ENCODE results near the gene BANK1.

BANK1 gene

DNA sequence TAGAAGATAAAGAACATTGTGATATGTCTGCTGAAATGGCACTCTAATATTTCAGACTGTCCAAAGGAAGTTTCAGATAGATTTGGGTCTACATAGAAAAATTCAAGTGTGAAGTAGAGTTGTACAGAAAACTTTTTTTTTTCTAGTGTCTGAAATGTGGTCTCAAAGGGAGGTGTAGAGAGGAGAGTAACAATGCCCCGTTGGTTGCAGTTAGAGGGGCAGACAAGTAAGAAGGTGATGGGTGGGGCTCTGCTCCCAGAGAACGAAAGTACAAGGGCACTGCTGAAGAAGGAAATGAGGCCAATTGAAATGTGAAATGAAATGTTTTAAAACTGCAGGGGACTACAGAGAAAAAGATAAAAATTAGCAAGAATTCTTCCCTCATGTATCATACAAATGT, 177.8 kb downstream of the BANK1 start:
- DNase-seq = no peak

DNA sequence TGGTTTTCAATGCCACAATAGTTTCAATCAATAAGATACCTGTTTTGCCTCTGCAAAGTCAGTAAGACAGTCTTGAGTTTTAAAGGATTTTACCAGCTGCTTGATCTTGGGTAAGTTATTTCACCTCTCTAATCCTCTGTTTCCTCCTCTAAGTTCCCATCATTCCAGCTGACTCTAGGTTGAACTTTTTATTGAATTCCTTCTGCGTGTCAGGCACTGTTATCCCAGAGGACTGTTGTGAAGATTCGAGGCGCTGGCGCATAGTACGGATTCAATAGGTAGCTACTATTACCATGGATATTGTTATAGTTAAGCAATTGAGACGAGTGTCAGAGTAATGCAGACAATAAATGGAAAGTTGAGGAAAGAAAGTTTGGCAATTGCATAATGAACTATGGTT, 179.4 kb downstream of the BANK1 start:
- DNase-seq = no peak

DNA sequence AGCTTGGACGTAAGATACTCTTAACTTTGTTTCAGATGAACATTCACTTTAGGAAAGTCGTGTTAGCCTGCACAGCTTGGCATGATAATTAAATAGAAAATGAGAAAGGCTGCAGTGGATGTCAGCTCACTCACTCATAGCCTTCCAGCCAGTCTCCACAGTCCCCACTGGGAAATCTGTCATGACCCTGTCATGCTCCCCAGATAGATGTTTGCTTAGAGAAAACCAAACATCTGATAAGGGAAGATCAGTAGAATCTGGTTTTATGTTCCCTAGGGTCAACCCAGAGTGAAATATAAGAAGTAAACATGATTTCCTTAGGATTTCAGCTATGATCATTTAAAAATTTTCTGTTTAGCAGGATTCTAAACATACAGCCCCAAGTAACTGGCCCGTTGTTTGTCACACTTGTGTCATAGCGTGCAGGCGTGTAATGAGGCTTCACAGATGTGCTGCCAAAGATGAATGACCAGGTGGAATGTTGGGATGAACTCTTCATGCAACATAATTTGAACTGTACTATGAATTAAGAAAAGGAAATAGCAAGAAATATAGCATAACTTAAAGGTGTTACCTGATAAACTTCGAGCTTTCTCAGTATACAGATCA, 180.1 kb downstream of the BANK1 start:
- no peak for DNase-seq

DNA sequence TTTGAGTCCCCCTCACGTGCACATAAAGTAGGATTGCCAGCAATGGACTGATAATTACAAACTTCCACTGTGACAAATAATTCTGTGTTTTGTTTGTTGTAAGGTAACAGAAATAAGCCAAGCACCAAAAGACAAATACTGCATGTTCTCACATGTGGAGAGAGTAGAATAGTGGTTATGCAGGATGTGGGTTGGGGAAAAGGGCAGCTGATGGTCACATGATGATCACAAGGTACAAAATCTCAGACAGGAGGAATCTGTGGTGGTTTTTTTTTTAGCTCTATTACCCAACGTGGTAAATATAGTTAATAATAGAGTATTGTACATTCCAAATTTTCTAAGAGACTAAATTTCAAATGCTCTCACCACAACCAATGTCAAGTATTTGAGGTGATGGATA, 182.3 kb downstream of the BANK1 start:
- no peak for DNase-seq

DNA sequence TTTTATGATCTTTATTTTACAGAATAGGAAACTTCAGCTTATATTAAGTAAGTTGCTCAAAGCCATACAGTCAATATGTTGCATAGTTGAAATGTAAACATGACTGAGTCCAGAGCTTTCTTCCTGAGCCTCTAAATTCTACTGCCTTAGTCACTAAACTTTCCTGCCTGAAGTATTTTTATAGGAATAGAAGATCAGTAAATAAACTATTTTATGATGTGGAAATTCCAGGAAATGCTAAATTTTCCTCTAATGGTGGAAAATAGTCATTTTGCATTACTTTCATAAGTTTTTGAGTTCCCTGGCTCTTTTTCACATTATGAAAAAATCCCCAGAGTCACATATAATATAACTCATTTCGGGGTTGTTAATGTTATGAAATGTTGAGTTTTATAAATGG, 182.8 kb downstream of the BANK1 start:
- DNase-seq = no peak

DNA sequence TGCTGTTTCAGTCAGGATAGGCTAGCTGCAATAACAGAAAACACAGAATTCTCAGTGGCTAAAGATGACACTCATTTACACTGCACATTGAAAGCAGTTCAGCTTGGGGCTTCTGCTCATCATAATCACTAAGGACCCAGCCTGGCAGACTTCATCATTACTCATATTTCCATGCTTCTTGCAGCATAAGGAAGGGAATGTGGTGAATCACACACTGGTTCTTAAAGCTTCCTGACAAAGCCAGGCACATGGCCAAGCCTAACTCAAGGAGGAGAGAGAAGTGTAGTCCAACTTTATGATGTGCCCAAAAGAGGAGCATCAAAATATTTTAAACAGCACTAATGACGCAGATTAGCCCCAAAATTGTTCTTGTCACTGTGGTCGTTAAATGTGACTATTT, 186.5 kb downstream of the BANK1 start:
- DNase-seq = no peak

DNA sequence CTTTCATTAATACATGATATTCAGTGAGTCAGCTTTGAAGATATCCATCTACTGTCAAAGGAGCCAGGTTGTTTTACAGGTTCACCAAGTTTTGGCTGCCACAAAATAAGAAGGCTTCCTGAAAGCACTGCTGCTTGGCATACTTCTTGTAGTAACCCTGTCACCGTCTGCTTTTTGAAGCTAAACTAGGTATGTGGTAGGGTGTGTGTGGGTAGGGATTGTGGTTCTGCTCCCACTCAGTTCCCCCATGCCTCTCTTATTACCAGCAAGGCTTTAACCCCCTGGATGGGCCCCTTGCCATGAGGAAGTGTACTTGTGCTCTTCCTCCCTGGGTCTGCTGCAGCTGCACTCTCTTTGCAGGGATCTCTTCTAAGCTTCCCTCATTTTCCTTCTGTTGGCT, 191.2 kb downstream of the BANK1 start:
- DNase-seq = no peak

DNA sequence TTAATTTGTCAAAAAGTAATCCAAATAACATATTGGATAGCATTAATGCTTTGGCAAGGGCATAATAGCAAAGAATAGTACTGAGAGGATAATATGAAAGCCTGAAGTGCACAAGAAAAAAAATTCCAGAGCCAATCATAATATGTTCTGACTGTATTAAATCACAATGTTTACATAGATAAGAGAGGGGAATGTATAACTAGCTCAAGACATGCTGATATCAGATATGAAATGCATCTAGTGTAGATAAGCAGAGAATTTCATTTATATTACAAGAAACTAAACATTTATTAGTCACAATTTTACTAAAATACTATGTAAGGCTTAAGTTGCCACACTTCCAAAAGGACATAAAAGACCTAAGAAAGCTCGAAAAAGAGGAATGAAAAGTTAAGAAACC, 193.3 kb downstream of the BANK1 start:
- DNase-seq = no peak

DNA sequence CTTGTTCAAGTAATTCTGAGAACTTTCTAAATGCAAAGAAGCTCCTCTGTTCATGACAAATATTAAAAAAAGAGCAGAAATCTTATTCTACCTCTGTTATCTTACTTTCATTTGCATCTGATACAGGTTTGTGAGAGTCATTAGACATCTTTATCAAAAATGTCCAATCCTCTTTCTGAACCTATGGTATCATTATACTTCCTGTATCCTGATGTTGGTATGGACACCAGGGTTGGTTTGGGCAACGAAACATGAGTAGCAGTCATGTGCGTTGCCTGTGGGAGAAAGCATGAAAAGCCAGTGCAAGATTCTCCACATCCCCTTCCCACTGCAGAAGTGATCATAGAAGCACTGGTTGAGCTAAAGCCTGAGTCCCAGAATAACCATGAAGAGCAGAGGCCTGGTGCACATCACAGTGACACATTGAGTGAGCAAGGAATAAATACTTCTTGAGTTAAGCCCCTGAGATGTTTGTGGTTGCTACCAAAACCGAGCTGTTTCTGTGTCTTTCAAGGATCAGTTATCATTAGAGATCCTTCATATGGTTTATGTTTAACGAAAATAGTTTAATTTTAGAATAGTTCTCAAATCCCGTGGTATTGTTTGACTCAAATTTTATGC, 197.2 kb downstream of the BANK1 start:
- DNase-seq = no peak

DNA sequence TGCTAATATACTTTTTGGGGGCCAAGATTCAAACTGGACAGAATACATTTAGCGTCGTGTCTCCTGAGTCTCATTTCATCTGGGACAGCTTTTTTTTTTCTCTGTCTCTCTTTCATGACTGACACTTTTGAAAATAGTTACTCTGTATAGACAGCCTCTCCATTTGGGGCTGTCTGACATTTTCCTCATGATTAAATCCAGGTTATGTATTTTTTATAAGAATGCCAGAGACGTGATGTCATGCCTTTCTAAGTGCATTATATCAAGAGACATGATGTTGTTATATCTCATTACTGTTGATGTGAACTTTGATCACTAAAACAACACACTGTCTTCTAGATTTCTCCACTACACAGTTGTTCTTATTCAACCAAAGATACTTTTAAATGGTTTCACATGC, 199.0 kb downstream of the BANK1 start:
- no peak for DNase-seq

DNA sequence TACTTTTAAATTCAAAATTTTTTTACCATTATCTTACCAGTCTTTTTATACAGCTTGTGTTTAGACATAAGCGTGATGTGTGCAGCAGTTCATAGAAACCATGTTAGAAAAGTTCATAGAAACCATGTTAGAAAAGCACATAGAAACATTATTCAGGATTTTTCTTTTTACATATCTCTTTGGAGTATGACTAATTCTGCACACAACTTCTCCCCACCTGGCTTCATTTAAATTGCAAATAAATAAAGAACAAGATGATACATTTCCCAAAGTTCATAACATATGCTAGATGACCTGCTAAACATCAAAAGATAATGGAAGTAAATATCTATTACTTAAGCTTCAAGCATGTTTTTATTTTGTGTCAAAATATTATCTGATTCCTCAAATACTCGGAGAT, 201.9 kb downstream of the BANK1 start:
- no peak for DNase-seq

DNA sequence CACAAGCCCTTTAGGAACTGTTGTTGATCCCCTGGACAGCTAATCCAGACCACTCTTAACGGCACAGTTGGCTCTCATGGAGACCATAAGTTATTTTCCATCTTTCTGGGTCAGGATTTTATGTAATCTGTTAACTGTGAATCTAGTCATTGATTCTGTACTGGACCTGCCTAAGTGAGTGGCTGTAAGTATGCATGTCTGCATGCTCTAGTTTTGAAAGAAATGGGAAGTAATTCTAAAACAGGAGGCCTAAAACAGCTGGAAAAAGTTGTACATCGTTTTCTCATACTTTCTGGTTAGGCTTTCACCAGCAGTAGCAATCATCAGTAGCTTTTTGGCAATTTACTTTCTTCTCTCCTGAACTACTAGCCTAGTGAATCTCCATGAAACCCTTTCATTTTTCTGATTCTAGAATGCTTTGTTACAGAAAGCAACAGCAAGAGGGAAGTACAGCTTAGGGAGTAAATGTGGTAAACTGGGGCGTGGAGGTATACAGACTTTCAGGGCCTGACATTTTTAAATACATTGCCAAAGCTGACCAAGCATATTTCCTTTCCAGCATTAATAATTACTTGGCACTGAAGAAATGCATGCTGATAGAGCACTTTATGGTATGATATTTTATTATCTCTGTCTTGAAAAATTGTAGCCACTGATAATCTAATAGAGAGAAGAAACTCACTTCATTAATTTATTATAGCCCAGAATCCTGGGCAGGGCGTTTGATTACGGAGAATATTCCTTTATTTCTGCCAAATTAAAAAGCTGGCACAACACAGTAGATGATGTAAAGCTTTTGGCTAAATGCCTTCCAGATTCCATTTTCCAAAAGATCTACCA, 202.7 kb downstream of the BANK1 start:
- DNase-seq = no peak

DNA sequence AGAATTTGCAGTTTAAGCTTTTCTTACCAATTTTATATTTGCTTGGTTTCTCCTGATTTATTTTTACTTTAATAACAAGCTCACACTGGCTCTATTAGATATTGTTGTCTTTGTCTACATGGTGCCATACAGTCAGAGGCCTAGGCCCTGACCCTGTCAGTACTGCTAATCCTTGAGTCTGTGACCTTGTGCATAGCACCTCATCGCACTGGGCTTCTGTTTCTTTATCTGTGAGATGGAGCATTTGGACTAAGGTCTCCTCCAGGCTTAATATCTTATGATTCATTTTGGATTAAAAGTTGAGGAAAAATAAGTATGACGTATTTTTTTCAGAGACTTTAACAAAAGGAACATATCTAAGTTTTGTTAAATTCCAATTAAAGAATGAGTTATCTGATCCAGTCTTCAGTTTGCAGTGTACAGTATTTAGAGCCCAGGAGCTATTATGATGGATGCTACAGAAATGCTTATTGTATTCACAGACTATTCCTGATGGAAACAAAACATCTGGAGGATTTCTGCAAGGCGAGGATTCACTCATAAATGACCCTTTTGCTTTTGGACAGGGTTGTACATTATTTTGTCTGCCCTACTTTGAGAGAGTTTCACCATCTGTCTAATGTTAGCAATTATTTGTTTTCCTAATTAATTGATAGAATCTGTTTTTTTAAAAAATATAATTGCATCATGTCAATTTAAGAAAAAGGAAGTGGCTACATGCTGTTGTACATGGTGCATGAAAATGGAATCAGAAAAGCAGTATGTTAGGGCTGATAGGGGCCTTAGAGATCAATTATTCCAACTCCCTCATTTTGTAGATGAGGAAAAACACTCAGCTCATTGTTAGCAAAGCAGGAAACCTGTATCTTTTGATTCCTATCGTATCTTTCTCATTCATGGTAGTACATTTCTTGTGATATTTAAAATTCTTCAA, 203.6 kb downstream of the BANK1 start:
- no peak for DNase-seq

DNA sequence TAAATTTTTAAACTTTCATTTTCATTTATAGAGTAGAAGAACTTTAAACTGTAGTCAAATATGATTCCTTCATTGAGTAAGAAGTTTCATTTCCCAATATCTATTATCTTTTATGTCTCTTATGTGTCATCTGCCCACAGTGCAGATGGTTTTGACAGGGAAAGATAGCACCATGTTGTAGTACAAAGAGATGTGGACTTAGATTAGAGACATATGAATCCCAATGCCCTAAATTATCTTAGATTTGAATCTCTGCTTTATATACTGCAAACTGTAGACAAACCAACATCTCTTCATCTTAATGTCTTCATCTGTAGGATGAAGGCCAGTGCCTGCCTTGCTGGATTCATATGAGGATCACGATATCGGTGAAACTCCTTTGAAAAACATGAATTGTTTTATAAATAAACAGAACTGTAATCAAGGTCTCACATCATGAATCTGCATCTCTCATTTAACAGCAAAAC, 217.5 kb downstream of the BANK1 start:
- DNase-seq = no peak

DNA sequence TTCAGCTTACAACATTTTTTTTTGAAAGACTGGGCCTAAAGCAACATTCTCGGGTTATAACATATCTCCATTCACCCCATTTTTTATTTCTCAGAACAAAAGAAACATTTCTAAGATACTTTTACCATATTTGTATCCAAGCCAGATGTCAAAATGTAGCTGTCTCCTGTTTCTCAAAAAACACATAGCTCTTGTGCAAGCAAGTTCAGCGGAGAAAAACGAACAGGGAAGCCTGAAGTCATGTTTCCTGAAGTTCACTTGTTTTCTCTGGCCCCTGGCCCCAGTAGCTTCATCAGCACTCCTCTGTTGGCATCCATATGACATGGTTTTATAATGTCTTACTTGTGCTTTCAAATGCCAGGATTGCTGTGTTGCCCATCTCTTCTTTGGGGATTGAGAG, 218.2 kb downstream of the BANK1 start:
- DNase-seq = no peak

DNA sequence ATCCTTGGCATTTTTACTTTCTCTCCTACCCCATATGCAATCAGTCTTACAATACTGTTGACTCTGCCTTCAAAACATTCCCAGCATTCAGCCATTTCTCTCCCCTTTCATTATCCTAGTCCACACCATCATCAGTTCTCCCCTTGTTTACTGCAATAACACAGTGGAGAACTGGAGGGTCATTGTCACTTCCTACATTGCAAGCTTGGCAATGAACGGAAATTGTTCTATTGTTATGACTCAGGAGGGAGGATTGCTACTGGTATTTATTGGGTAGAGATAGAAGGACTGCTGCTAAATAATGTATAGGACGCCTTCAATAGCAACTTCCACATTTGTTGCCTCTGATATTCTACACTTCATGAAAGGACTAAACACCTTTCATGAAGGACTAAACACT, 231.8 kb downstream of the BANK1 start:
- no peak for DNase-seq

DNA sequence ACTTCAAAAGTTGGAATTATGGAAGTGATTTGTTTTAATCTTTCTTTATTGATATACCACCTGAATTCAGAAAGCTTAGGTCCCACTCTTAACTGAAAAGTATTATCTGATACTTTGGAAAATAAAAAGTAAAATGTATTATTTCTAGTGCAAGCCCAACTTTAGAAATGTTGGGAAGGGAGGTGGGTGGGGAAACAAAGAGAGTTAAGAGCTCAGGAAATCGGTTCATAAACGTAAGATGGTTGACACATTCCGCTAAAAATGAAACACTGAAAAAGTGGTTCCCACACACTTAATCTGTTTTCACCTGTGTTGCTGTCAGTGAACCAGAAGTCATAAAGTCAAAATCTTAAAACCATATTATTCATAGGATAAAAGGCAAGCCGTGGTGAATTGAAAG, 237.4 kb downstream of the BANK1 start:
- DNase-seq = no peak

DNA sequence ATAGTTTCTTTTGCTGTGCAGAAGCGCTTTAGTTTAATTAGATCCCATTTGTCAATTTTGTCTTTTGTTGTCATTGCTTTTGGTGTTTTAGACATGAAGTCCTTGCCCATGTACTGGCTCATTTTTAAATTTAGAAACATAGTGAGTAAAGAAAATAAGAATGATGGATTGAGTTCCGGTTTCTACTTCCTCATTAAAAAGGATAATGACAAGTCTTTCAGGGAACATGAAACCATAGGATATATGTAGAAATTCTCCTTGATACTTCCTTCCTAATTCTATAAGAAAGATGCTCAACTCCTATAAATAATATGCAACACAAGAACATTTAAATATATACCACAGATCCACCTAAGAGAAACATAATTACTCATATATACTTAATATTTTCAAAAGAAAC, 240.9 kb downstream of the BANK1 start:
- DNase-seq = no peak

DNA sequence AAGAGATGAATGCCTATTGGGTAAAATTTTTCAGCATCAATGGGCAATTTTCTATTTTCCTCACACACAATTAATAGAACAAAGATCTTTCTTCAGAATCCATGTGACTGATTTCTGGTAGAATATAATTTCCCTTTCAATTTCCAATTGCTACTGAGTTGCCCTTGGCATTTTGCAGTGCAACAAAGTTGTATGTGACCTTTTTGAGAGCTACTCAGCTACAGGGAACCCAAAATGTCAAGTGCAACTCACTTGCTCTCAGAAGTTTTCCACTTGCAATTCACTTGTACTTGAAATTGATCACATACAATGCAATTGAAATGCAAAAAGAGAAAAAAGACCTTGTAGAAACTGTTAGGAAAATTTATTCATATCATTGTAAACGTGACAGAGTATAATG, 245.5 kb downstream of the BANK1 start:
- no peak for DNase-seq

DNA sequence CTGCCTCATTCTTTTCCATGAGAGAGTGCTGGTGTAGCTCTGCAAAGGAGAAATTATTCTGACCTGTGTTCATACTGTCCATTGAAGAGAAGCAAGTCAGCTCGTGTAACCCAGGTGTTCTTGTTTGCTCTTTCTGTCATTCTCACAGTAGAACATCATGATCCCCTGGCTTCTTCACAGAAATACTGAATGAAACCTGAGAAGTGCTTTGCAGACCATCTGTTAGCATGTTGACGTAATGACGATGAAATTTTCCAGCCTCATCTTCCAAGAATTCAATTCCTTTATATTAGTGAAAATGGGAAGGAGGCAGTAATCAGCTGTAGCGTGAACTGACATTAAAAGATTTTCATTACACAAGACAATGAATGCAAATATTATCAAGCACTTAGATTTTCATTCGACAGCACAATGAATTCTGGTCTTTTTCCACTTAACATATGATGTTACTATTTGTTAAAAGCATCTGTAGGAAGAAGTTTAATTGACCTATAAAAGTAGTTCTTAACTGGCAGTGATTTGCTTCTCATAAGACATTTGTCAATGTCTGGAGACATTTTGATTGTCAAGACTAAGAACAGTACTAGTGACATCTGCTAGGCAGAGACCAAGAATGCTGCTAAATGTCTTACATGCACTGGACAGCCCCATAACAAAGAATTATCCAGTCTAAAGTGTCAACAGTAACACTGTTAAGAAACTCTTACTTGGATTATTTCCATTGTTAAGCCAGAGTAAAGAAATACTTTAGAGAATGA, 246.3 kb downstream of the BANK1 start:
- DNase-seq = no peak

DNA sequence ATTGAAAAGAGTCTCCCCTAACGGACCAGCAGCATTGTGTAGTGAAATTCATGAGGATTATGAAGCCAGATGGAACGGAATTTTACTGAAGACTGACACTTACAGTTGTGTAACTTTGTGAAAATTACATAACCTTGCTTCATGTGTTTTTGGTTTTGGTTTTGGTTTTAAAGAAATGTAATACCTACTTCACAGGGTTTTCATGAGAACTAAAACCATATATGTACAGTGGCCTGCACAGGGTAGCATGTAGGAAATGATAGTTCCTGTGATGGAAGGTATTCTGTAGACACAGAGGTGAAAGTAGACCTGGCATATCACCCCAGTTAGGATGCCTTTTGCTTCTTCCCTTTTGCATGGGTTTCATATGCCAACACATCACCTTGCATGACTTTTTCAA, 247.0 kb downstream of the BANK1 start:
- DNase-seq = no peak

All from activated CD4-positive, alpha-beta T cell treated with anti-CD3 and anti-CD28 coated beads for 1 hour (primary cell).